Activated CD8-positive, alpha-beta memory T cell treated with anti-CD3 and anti-CD28 coated beads, Interleukin-2, amount 10 ng/mL, durations not matched to agents 7 days and 5 days (primary cell): ENCODE measurements around the gene GIT1. TPM values are rescaled to one million over a fixed set of nuclear protein-coding genes. Genes with fewer than 3 reads are reported as not detected.
A peak's percentile ranks its signal among the peaks of the same experiment; 100 is the strongest.

ENCODE experiments used
- ATAC-seq: fragments of 150-1000 bp; cut with Tn5 transposase; one replicate; pipeline ENCODE4 v1.10.0; 2021; ENCODE audit warnings: moderate library complexity
- CTCF ChIA-PET: fragments of 350-600 bp; sonication (Branson Sonifier 250); formaldehyde crosslinking; loops from one replicate; lab custom pipeline; 2021; ENCODE audit warnings: antibody characterized with exemption; lab: Charles Lee
- DNase-seq: peaks from one replicate; pipeline ENCODE4 v3.0.0-alpha.2; 2020
- H3K27ac Mint-ChIP-seq: one replicate; pipeline ENCODE4 v1.8.0; 2021; ENCODE audit warnings: mild to moderate bottlenecking, mixed read lengths
- H3K27me3 Mint-ChIP-seq: one replicate; pipeline ENCODE4 v1.8.0; 2021; ENCODE audit warnings: mixed read lengths
- H3K36me3 Mint-ChIP-seq: one replicate; pipeline ENCODE4 v1.8.0; 2021; ENCODE audit warnings: mild to moderate bottlenecking, mixed read lengths
- H3K4me1 Mint-ChIP-seq: one replicate; pipeline ENCODE4 v1.8.0; 2021; ENCODE audit warnings: mixed read lengths
- H3K4me3 Mint-ChIP-seq: one replicate; pipeline ENCODE4 v1.8.0; 2021; ENCODE audit warnings: mild to moderate bottlenecking, moderate library complexity, mixed read lengths
- H3K9me3 Mint-ChIP-seq: one replicate; pipeline ENCODE4 v1.8.0; 2022; ENCODE audit warnings: low read depth, mixed read lengths
- total RNA-seq, 2 experiments: library from RNA; stranded (reverse); gene quantifications; one replicate each; pipeline ENCODE4 v1.2.3, GENCODE V29; 2021

GIT1 gene
- total RNA-seq, 2 experiments from 2014 or later: 69.5 to 79.5 TPM

- DNase-seq (peak; percentile 67), ATAC-seq (peak; percentile 12)
- CTCF ChIA-PET: interaction anchor here (0.6 to 24.4 kb wide), 11 partner anchors 9 to 219 kb away, joined by 3 to 458 read pairs (median 3); partner anchors contain the start of gene CORO6
- Mint-ChIP-seq H3K9me3 (no peaks in the 10 kb centered on the region), H3K27ac (peak overlapping the region; percentile 88), H3K36me3 (peaks cover under 1% of the 10 kb centered on the region), H3K4me1 (peaks cover 76% of the 10 kb centered on the region), H3K4me3 (peak overlapping the region; percentile 87), H3K27me3 (no peaks in the 10 kb centered on the region)
These were observed 661 bp downstream of the GIT1 start for GRCh38 chr17:29588562-29589411.

GRCh38 chr17:29588017-29588561 is 1.4 kb downstream of the GIT1 start:
- Mint-ChIP-seq H3K9me3 (no peaks in the 10 kb centered on the region), H3K36me3 (peaks cover 4% of the 10 kb centered on the region), H3K27ac (peak overlapping the region; percentile 88), H3K4me1 (peaks cover 76% of the 10 kb centered on the region), H3K4me3 (peak overlapping the region; percentile 87), H3K27me3 (no peaks in the 10 kb centered on the region)
- no peak for DNase-seq
- CTCF ChIA-PET: interaction anchor here (0.6 to 24.4 kb wide), 13 partner anchors 8 to 219 kb away, joined by 3 to 458 read pairs (median 3); partner anchors contain the start of genes ABHD15 and CORO6
- ATAC-seq: no peak

GRCh38 chr17:29587591-29587990 is 1.9 kb downstream of the GIT1 start:
- no peak for ATAC-seq
- peak overlapping the region; percentile 87 for H3K4me3 Mint-ChIP-seq
- H3K27ac Mint-ChIP-seq: no peak overlapping the region
- no peak for DNase-seq
- CTCF ChIA-PET: interaction anchor here (0.9 to 24.4 kb wide), 10 partner anchors 8 to 220 kb away, joined by 3 to 458 read pairs (median 4); partner anchors contain the start of genes ABHD15 and CORO6
- peaks cover 73% of the 10 kb centered on the region for H3K4me1 Mint-ChIP-seq
- H3K36me3 Mint-ChIP-seq: peaks cover 4% of the 10 kb centered on the region
- no peaks in the 10 kb centered on the region for H3K27me3 Mint-ChIP-seq
- no peaks in the 10 kb centered on the region for H3K9me3 Mint-ChIP-seq

- Mint-ChIP-seq H3K36me3 (peaks cover 4% of the 10 kb centered on the region), H3K27ac (peak overlapping the region; percentile 34), H3K9me3 (no peaks in the 10 kb centered on the region), H3K4me1 (peaks cover 66% of the 10 kb centered on the region), H3K4me3 (peak overlapping the region; percentile 87), H3K27me3 (no peaks in the 10 kb centered on the region)
- ATAC-seq (no peak), DNase-seq (no peak)
- CTCF ChIA-PET: interaction anchor here (1.0 to 24.4 kb wide), 5 partner anchors 8 to 221 kb away, joined by 3 to 458 read pairs (median 11); partner anchors contain the start of genes ABHD15, CORO6 and TP53I13
These were observed 2.6 kb downstream of the GIT1 start for GRCh38 chr17:29586676-29587469.

- H3K36me3 Mint-ChIP-seq: peaks cover 9% of the 10 kb centered on the region
- peaks cover 60% of the 10 kb centered on the region for H3K4me1 Mint-ChIP-seq
- CTCF ChIA-PET: interaction anchor here (10.5 to 24.4 kb wide), 2 partner anchors 16 to 31 kb away, joined by 94 to 458 read pairs; partner anchors contain the start of genes ABHD15, CORO6 and TP53I13
- H3K27ac Mint-ChIP-seq: peak overlapping the region; percentile 70
- no peaks in the 10 kb centered on the region for H3K27me3 Mint-ChIP-seq
- H3K4me3 Mint-ChIP-seq: no peak overlapping the region
- ATAC-seq (no peak), DNase-seq (no peak)
- no peaks in the 10 kb centered on the region for H3K9me3 Mint-ChIP-seq
These were observed 4.2 kb downstream of the GIT1 start for GRCh38 chr17:29585080-29585751.

GRCh38 chr17:29584452-29585079 is 4.9 kb downstream of the GIT1 start:
- peaks cover 11% of the 10 kb centered on the region for H3K36me3 Mint-ChIP-seq
- peaks cover 56% of the 10 kb centered on the region for H3K4me1 Mint-ChIP-seq
- no peak for DNase-seq
- ATAC-seq: no peak
- H3K4me3 Mint-ChIP-seq: no peak overlapping the region
- no peaks in the 10 kb centered on the region for H3K27me3 Mint-ChIP-seq
- CTCF ChIA-PET: interaction anchor here (0.6 to 24.4 kb wide), 5 partner anchors 8 to 633 kb away, joined by 3 to 458 read pairs (median 80); partner anchors contain the start of genes ABHD15, ANKRD13B, CORO6 and TP53I13
- H3K27ac Mint-ChIP-seq: peak overlapping the region; percentile 70
- H3K9me3 Mint-ChIP-seq: no peaks in the 10 kb centered on the region

GRCh38 chr17:29583324-29584248 is 5.9 kb downstream of the GIT1 start:
- no peak for ATAC-seq
- H3K27ac Mint-ChIP-seq: peak overlapping the region; percentile 65
- CTCF ChIA-PET: interaction anchor here (1.0 to 24.4 kb wide), 4 partner anchors 9 to 632 kb away, joined by 3 to 458 read pairs (median 87); partner anchors contain the start of genes ABHD15, ANKRD13B, CORO6 and TP53I13
- H3K4me3 Mint-ChIP-seq: no peak overlapping the region
- H3K4me1 Mint-ChIP-seq: peaks cover 56% of the 10 kb centered on the region
- peaks cover 13% of the 10 kb centered on the region for H3K36me3 Mint-ChIP-seq
- no peak for DNase-seq
- H3K9me3 Mint-ChIP-seq: no peaks in the 10 kb centered on the region
- no peaks in the 10 kb centered on the region for H3K27me3 Mint-ChIP-seq

GRCh38 chr17:29582772-29583171 is 6.7 kb downstream of the GIT1 start:
- H3K27ac Mint-ChIP-seq: no peak overlapping the region
- peaks cover 14% of the 10 kb centered on the region for H3K36me3 Mint-ChIP-seq
- DNase-seq: no peak
- no peak for ATAC-seq
- H3K27me3 Mint-ChIP-seq: no peaks in the 10 kb centered on the region
- peaks cover 50% of the 10 kb centered on the region for H3K4me1 Mint-ChIP-seq
- CTCF ChIA-PET: interaction anchor here (8.3 to 24.4 kb wide), 3 partner anchors 10 to 33 kb away, joined by 80 to 458 read pairs (median 94); partner anchors contain the start of genes ABHD15, ANKRD13B, CORO6 and TP53I13
- H3K9me3 Mint-ChIP-seq: no peaks in the 10 kb centered on the region
- no peak overlapping the region for H3K4me3 Mint-ChIP-seq

- ATAC-seq (no peak), DNase-seq (no peak)
- Mint-ChIP-seq H3K27me3 (no peaks in the 10 kb centered on the region), H3K36me3 (peaks cover 16% of the 10 kb centered on the region), H3K4me3 (no peak overlapping the region), H3K27ac (no peak overlapping the region), H3K4me1 (peaks cover 46% of the 10 kb centered on the region), H3K9me3 (no peaks in the 10 kb centered on the region)
- CTCF ChIA-PET: interaction anchor here (1.0 to 24.4 kb wide), 4 partner anchors 10 to 358 kb away, joined by 3 to 458 read pairs (median 87); partner anchors contain the start of genes ABHD15, ANKRD13B, CORO6 and TP53I13
These were observed 7.1 kb downstream of the GIT1 start for GRCh38 chr17:29582254-29582765.

- no peaks in the 10 kb centered on the region for H3K27me3 Mint-ChIP-seq
- H3K4me1 Mint-ChIP-seq: peaks cover 40% of the 10 kb centered on the region
- no peak overlapping the region for H3K27ac Mint-ChIP-seq
- CTCF ChIA-PET: interaction anchor here (1.0 to 24.4 kb wide), 5 partner anchors 11 to 359 kb away, joined by 3 to 458 read pairs (median 80); partner anchors contain the start of genes ABHD15, ANKRD13B, CORO6 and TP53I13
- H3K4me3 Mint-ChIP-seq: no peak overlapping the region
- no peak for ATAC-seq
- no peak for DNase-seq
- H3K36me3 Mint-ChIP-seq: peaks cover 16% of the 10 kb centered on the region
- H3K9me3 Mint-ChIP-seq: no peaks in the 10 kb centered on the region
These were observed 7.7 kb downstream of the GIT1 start for GRCh38 chr17:29581583-29582253.
